HL-60 (cell line): ENCODE results near the gene SLC12A8.

Experiments used
- SPI1 ChIP-seq: IDR thresholded peaks from 2 replicates; pipeline ENCODE4 v1.6.1; 2012; ENCODE audit warnings: low read depth, mild to moderate bottlenecking, borderline replicate concordance
- TF ChIP-seq, protein P1 (sequence below): IDR thresholded peaks from one replicate; pipeline ENCODE4 v1.5.1; 2011; ENCODE audit warnings: low read length, control low read depth, inconsistent platforms; ENCODE audit not compliant: insufficient read depth

DNA sequence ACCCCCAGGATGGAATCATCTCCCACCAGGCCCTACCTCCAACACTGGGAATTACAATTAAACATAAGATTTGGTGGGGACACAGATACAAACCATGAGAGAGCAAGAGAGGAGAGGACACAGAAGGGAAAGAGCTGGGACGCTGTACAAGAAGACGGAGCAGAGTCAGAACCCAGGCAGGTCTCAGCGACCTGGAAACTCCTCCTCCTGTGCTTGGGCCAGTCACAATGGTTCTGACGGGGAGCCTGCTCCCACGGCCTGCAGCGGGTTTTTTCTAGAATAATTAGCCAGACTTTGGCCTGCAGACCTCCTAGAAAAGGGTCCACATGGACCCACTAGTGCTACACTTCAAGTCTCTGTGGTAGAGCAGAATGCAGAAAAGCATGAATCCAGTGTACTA lies 5.6 kb downstream of the SLC12A8 start:
- TF ChIP-seq, protein P1, sequence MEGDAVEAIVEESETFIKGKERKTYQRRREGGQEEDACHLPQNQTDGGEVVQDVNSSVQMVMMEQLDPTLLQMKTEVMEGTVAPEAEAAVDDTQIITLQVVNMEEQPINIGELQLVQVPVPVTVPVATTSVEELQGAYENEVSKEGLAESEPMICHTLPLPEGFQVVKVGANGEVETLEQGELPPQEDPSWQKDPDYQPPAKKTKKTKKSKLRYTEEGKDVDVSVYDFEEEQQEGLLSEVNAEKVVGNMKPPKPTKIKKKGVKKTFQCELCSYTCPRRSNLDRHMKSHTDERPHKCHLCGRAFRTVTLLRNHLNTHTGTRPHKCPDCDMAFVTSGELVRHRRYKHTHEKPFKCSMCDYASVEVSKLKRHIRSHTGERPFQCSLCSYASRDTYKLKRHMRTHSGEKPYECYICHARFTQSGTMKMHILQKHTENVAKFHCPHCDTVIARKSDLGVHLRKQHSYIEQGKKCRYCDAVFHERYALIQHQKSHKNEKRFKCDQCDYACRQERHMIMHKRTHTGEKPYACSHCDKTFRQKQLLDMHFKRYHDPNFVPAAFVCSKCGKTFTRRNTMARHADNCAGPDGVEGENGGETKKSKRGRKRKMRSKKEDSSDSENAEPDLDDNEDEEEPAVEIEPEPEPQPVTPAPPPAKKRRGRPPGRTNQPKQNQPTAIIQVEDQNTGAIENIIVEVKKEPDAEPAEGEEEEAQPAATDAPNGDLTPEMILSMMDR = no peak
- TF ChIP-seq SPI1 = no peak
